Activated naive CD8-positive, alpha-beta T cell treated with anti-CD3 and anti-CD28 coated beads, Interleukin-2, amount 50 U/mL, for 16 hours (primary cell): ENCODE results near the gene SMIM17.

Experiments
- DNase-seq: peaks from one replicate; pipeline ENCODE4 v3.0.0-alpha.2; 2020; ENCODE audit warnings: low read depth, low spot score

SMIM17 gene

DNA sequence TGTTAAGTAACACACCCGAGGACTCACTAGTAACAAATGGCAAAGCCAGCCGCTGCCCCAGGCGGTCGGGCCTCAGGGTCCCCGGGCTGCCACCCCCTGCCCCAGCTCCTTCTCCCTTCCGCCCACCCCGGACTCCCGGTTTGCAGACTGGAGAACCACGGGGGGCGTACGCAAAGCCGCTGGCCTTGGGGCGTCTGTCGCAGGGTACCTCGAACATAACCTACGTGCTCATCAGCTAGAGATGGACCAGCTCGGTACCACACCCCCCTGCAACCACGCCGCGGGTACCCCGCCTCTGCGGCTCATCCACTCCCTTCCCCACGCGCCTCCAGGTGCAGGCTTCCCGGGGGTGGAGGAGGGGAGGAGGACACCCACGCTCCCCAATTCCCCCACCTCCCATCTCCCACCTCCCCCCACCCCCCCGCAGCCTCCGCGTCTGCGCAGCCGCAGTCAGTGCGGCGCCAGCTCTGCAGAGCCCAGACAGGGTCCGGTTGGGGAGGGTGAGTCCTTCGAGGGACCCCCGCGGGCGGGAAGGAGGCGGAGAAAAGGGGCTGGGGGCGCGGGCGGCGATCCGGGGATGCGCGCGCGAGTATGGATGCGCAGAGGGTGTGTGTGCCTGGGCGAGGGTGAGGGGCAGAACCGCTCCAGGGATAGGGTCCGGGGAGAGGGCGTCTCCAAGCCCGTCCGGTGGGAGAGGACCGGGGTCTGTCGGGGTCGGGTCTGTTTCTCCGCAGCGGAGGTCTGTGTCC, at the start of gene SMIM17:
TSS of gene SMIM17 (plus strand) at position 449 of the 749 bp plus-strand sequence. CDS start 2,509 bp downstream, outside the sequence.
- no peak for DNase-seq

DNA sequence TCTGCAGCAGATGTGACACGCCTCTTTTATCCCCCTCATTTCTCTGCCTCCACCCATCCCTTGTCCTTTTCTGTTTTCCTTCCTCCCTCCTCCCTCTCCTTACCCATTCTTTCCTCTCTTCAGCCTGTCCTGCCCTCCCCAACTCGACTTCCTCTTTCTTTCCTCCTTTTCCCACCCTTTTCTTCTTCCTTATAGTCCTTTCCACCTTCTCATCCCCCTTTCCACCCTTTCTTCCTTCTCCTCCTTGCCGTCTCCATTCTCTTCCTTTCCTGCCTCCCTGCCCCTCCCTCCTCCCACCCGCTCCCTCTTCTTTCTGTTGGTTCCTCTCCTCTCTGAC, 48.5 kb upstream of the SMIM17 start:
- DNase-seq = no peak

DNA sequence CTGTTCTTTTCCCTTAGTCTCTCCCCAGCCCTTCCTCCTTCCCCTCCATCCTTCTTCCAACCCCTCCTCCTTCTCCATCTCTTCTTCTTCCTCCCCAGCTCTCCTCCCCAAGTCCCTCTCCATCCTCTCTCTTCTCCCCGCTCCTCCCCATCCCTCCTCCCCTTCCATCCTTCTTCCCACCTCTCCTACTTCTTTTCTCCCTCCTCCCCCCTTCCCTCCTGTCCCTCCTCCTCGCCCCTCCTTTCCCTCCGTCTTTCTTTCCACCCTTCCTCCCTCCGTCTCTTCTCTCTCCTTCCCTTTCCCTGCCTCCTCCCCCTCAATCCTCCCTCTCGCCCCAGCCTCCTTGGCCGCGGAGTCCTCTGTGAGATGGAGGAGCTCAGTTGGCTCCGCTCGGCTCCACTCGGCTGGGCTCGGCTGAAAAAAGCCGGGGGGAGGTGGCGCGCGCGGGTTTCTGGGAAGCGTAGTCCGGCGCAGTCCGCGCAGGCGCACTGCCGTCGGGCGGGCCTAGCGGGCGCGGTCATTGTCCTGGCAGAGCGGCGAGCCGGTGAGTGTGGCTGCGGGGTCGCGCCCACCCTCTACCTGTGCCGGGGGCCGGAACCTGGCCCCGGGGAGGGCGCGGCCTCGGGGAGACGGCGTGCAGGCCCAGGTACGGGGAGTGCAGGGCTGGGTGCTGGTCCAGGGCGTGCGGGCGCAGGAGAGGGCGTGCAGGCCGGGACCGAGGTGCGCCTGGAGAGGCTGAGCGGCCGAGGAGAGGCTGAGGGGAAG, 48.0 kb upstream of the SMIM17 start, which contains the start of gene ZNF71:
TSS of gene ZNF71 (plus strand) at position 520 of the 765 bp plus-strand sequence. CDS start 6,257 bp downstream, outside the sequence.
- DNase-seq = peak; percentile 78

DNA sequence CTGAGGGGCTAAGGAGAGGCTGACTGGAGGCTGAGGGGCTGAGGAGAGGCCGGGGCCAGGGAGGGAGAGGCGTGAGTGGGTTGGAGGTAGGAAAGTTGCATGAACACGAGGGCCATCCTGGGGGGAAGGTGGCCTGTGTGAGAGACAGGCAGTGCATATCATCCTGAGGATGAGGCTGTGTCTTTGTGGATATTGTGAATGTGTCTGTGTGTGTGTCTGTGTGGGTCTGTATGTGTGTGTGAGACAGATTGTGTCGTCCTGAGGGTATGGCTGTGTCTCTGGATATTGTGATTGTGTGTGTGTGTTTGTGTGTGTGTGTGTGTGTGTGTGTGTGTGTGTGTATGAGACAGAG, 47.4 kb upstream of the SMIM17 start:
- no peak for DNase-seq

DNA sequence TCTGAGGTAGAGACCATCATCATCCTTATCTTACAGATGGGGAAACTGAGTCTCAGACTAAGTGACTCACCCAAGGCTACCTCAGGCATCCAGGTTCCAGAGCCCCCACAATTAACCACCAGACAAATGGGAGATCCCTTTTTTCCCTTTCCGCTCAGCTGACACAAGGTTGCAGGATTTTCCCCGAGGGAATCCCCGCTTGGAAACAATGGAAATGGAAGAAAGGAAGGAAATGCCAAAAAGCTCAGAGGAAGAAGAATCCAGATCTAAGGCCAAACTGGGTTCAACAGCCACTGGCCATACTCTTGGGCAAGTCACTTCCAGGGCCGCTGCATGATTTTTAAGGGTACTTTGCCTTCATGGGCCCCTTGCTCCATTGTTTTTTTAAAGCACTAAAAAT, 46.3 kb upstream of the SMIM17 start:
- DNase-seq = no peak

DNA sequence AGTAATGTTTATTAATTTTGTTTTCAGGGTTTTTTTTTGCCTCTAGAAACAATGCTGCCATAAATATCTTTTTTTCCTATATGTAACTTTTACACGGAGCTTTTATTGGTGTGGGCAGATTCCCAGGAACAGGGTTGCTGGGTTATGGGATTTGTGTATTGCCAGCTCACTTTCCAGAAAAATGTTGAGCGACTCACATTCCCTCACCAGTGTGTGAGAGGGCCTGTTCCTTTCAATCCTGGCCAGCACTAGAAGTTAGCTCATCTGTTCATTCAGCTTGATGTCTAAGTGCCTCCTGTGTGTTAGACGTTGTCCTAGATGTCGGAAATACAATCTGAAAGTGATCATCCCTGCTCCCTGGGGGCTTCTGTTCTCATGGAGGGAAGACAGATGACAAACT, 45.3 kb upstream of the SMIM17 start:
- no peak for DNase-seq

DNA sequence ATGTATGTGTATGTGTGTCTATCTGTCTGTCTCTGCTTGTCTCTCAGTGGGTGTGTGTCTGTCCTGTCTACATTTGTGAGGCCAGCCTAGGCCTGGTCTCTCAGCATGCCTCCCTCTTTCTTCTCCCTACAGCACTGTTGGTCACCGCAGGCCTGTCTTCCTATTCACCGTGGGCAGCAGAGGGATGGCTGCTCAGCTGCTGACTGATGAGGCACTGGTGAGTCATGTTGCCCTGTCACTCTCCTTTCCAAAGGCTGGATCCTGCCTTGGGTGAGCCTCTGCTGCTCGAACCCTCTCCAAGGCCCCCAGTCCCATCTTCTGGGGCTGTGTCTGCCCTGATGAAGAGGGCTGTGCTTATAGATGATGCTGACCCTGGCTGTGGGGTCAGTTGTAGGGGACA, 41.6 kb upstream of the SMIM17 start:
- no peak for DNase-seq

DNA sequence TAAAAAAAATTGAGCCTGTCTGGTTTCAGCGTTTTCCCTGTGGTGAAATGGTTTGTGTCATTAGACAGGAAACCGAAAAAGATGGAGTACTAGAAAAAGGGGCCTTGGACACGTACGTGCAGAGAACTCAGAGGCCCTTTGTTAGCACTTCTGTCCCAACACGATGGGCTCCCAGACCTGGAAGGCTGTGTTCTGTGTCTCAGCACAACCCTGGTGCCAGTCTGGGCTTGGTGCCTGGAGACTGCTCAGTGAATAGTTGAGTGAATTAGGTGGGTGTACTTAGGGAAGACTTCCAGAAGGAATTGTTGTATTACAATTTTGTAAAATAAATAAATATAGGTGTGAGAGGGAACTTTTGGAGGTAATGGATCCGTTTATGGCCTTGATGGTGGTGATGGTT, 39.1 kb upstream of the SMIM17 start:
- DNase-seq = no peak

DNA sequence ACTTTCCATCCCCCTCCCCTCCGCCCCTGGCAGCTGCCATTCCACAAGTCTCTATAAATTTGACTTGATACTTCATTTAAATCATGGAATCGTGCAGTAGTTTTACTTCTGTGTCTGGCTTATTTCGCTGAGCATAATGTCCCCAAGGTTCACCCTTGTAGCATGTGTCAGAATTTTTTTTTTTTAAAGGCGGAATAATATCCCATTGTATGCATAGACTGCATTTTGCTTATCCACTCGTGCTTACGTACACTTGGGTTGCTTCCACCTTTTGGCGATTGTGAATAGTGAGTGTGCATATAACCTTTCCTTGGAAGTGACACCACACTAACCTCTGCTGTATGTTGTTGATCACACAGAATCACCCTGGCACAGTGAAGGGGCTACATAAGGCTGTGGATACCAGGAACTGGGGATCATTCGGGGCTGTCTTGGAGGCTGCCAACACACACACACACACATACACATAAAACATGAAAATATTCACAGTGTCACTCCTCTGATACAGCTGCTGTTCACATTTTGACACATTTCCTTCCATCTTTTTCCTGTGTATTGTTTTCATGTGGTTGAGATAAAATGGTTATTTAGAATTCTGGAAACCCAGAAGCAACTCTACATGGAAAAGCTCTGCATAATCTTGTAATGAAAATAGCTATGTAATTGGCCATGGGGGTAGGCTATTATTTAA, 34.5 kb upstream of the SMIM17 start:
- DNase-seq = no peak

DNA sequence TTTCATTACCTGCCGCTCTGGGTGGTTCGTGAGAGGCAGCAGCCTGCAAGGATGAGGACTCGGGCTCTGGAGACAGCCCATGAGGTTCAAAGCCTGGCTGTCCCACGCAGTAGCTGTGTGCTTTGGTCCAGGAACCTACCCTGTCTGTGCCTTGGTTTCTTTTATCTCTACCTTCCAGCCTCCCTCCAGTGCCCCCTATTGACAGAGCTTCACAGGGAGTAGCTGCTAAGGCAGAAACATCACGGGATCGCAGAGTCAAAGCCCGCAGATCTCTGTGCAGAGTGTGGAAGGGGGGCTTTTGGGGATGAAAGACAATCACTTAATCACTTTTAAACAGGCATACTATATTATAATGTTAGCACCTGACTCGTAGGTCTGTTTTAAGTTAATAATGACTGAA, 31.7 kb upstream of the SMIM17 start:
- no peak for DNase-seq

DNA sequence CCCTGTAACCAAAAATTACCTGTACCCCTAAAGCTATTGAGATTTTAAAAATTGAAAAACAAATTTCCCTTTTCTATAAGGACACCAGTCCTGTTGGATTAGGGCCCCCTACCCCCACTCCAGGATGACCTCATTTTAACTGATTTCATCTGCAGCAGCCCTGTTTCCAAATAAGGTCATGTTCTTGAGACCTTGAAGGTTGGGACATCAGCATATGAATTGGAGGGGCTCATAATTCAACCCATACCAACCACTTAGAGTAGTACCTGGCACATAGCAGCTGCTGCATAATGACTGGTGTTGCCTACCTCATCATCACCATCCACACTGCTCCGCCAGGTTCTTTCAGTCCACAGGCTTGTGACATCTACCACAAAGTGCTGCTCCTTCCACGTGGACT, 30.2 kb upstream of the SMIM17 start:
- DNase-seq = no peak

DNA sequence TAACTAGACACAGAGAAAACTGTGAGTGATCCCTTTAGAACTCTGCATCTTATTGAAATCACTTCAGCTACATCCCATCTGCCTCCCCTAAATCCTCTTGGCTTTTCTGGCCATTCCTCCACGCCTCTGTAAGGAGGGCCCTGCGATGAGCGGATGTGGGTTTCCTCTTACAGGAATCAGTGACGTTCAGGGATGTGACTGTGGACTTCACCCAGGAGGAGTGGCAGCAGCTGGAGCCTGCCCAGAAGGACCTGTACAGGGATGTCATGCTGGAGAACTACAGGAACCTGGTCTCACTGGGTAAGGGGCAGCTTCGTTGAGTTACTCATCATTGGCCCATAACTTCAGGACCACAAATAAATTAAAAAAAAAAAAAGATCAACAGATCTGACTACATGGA, 29.3 kb upstream of the SMIM17 start:
- no peak for DNase-seq

DNA sequence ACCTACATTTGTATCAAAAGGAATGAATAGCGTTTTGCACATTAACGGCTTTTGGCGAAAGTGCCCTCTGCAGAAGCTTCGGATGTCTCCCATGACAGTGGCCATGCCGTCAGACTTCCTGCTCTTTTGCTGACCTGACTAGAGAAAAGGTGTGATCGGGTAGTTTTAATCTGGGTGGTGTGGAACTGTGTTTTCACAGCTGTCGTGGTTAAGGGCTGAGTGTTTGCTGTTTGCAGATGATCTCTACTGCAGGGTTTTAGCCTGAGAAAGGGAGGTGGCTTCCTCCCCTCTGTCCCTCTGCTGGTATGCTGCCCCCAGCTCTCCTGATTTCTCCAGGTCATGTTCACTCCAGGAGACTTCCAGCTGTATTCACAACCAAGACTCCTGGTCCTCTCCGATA, 25.4 kb upstream of the SMIM17 start:
- no peak for DNase-seq

DNA sequence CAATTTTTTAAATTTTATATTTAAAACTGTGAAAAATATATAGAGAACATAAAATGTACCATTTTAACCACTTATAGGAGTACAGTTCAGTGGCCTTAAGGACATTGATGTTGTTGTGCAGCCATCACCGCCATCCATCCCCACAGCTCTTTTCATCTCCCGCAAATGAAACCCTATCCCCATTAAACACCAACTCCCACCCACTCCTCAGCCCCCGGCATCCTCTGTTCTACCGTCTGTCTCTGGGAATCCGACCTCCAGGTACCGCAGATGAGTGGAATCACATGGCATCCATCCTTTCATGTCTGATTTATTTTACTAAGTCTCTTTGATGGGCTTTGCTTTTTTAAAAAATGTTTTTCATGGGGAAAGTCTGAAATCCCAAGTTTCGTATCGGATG, 23.8 kb upstream of the SMIM17 start:
- no peak for DNase-seq

DNA sequence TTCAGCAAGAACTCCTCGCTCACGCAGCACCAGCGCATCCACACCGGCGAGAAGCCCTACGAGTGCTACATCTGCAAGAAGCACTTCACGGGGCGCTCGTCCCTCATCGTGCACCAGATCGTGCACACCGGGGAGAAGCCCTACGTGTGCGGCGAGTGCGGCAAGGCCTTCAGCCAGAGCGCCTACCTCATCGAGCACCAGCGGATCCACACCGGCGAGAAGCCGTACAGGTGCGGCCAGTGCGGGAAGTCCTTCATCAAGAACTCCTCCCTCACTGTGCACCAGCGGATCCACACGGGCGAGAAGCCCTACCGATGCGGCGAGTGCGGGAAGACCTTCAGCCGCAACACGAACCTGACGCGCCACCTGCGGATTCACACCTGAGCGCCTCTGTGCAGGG, 20.6 kb upstream of the SMIM17 start:
- DNase-seq = no peak

DNA sequence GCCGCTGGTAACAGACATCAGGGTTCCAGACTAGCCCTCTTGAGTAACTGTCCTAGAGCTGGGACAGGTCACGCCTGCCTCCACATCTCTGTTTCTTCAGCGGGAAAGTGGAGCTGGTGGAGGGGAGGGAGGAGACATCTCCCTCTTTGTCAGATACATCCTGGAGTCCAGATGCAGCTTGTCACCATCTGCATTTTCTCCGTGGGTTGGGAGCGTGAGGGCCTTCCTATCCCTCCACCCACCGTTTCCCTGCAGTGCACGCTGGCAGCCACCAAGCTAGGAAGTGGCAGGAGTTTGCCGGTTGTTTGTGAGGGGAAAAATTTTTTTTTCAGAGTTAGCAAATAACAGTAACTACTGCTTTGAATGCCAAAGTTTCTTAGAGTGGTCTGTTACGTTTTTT, 20.0 kb upstream of the SMIM17 start:
- no peak for DNase-seq

DNA sequence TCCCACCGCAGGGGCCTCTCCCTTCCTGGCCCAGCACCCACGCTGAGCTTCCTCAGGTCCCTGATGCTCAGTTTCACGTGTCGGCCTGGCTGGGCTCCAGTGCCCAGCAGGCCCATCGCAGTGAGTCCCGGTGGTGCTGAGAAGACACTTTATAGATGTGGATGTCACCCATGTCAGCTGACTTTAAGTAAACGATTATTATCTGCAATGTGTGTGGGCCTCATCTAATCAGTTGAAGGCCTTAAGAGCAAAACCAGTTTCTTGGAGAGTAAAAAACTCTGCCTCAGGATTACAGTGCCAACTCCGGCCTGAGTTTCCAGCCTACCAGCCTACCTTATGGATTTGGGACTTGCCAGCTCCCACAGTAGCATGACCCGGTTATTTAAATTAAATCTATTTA, 17.3 kb upstream of the SMIM17 start:
- no peak for DNase-seq

DNA sequence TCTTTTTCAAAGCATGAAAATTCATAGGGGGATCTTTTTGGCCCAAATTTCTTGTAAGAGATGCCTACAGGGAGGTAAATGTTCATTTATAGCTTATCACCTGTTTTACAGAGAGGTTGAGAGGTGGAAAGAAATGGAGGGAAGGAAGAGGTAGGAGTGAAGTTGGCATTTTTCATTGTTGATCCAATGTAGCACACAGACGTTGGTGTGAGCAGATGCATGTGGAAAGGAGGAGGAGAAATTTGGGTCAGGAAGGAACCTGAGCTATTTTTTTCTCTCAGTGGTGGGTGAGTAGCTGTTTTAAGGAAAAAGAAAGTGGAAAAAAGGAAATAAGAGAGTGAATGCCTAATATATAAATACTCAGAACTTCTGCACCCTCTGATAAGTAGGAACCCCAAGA, 9.9 kb upstream of the SMIM17 start:
- DNase-seq = no peak

DNA sequence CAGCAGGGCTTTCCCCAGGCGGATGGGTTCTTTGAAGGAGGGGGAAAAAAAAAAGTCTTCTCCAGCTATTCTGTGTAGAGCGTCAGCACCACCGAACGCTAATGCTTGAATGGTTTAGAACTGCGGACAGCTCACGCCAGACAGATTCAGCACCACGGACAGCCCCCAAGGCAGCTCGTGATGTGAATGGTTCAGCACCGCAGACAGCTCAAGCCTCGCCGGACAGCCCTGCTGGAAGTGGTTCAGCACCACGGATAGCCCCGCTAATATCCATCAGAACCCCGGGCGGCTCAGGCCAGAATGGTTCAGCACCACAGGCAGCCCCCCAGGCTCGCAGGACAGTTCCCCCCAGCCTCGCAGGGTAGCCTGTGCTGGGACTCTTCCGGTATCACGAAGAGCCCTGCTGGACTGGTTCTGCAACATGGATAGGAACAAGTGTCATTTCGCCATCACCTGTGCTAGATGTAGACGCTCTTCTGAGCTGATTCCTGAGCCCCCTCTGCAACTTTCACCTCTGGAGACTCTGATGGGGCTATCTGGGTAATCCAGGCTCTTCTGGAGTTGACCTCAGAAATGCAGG, 4.9 kb upstream of the SMIM17 start:
- no peak for DNase-seq

DNA sequence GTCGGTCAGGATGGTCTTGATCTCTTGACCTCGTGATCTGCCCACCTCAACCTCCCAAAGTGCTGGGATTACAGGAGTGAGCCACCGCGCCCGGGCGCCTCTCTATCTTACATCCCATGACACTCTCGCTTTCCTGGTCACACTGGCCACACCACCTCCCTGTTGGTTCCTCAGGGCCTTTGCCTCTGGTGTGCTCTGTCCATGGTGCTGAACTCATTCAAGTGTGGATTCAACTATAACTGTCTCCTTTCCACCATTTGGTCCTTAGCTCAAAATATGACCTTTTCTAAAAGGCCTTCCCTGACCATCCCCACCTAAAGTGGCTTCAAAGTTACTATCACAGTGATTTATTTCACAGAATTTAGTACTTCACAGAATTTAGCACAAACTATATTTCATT, 3.7 kb upstream of the SMIM17 start:
- DNase-seq = no peak

DNA sequence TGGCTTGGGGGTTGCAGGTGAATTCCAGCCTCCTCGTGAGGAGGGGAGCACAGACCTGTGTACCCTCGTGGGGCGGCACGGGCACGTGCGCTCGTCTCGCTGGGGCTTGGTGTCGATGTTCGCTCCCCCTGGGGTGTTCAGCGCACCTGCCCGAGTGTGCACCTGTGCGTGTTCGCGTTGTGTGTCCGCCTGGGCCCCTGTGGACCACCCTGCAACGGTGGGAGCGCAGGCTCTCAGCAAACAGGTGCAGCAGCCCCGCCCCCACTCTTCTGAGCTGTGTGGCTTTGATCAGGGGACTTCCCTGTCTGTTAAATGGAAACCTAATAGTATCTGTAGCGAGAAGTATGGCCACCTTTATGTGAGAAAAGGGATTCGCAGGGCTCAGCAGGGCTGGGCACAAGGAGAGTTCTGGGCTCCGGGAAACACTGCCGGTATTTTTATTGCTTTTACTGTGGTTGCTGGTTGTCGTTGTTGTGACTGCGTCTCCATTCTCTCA, 549 bp downstream of the SMIM17 start:
- DNase-seq = no peak

DNA sequence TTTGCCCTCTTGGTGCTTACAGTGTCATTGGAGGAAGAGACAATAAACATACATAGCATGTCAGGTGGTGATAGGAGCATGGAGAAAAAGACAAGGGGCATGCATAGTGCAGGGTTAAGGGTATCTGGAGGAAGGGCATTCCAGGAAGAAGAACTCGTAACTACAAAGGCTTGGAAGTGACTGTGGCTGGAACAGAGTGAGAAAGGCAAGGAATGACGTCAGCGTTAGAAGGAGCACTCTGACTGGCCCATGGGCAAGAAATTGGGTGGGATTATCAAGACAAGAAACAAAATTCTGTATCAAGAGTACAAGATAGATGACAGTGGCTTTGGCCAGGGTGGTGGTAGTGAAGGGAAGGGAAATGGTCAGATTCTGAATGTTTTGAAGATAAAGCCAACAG, 11.2 kb downstream of the SMIM17 start:
- no peak for DNase-seq
